Right renal cortex interstitium (tissue), 3 donors: ENCODE measurements around the gene PATL1. TPM values are rescaled to one million over a fixed set of nuclear protein-coding genes. Genes with fewer than 3 reads are reported as not detected.

ENCODE experiments used
- DNase-seq, 3 donors: peaks; one replicate each; pipeline ENCODE4 v3.0.0-alpha.2; 2013; ENCODE audit warnings: low read depth in 3 of 3, low spot score in 2 of 3
- polyA plus RNA-seq, 3 donors: library from polyadenylated mRNA; unstranded; fragments of 120-200 nt; gene quantifications; one replicate each; pipeline ENCODE4 v1.2.1, GENCODE V29; 2013; ENCODE audit not compliant: insufficient read length in 3 of 3

Gene PATL1
- polyA plus RNA-seq, 3 donors, result 41.4 to 45.8 (median 43.0) TPM

- no peak for DNase-seq
Measured at GRCh38 chr11:59616396-59616982, 52.3 kb downstream of the PATL1 start.

GRCh38 chr11:59615637-59616395 is 53.0 kb downstream of the PATL1 start, which contains the start of gene OSBP:
TSS of gene OSBP (minus strand) at chr11:59615774. CDS start at chr11:59615664, 110 bp downstream.
- DNase-seq, result peak; percentile 100

GRCh38 chr11:59615120-59615636 is 53.7 kb downstream of the PATL1 start:
- DNase-seq, result no peak

- DNase-seq, result no peak
Measured at GRCh38 chr11:59614277-59615119, 54.3 kb downstream of the PATL1 start.

GRCh38 chr11:59611570-59612565 is 57.0 kb downstream of the PATL1 start:
- no peak for DNase-seq

- no peak for DNase-seq
Measured at GRCh38 chr11:59610289-59610688, 58.5 kb downstream of the PATL1 start.

- DNase-seq, result no peak
Measured at GRCh38 chr11:59607703-59608454, 61.0 kb downstream of the PATL1 start.

- DNase-seq, result no peak
Measured at GRCh38 chr11:59602432-59602831, 66.4 kb downstream of the PATL1 start.

- no peak for DNase-seq
Measured at GRCh38 chr11:59601788-59602187, 67.0 kb downstream of the PATL1 start.

GRCh38 chr11:59600636-59601035 is 68.2 kb downstream of the PATL1 start:
- DNase-seq, result no peak

GRCh38 chr11:59600234-59600633 is 68.6 kb downstream of the PATL1 start:
- DNase-seq, result no peak

GRCh38 chr11:59598961-59599360 is 69.9 kb downstream of the PATL1 start:
- DNase-seq, result no peak

Other genes starting within 250 kb of the PATL1 start
- gene OR5A2, start 242.6 kb downstream of the PATL1 start, polyA plus RNA-seq, result not detected
- not detected for gene OR5A1, start 232.6 kb downstream of the PATL1 start, polyA plus RNA-seq
- not detected for gene OR4D6, start 212.1 kb downstream of the PATL1 start, polyA plus RNA-seq
- gene OR4D10, start 195.7 kb downstream of the PATL1 start, polyA plus RNA-seq, result not detected
- not detected for gene OR4D11, start 165.5 kb downstream of the PATL1 start, polyA plus RNA-seq
- under 1 TPM in 2 of 3 donors, not detected in 1; 0.04 TPM for gene OR4D9, start 157.5 kb downstream of the PATL1 start, polyA plus RNA-seq
- gene OSBP, start 53.3 kb downstream of the PATL1 start, polyA plus RNA-seq, result 10 to 100 TPM; 60.4 to 62.9 (median 62.5) TPM
- gene OR10V1, start 44.8 kb upstream of the PATL1 start, polyA plus RNA-seq, result not detected
- 10 to 100 TPM; 49.0 to 55.2 (median 52.6) TPM for gene STX3, start 86.3 kb upstream of the PATL1 start, polyA plus RNA-seq
- 10 to 100 TPM; 60.2 to 68.3 (median 62.8) TPM for gene MRPL16, start 141.7 kb upstream of the PATL1 start, polyA plus RNA-seq
- not detected for gene CBLIF, start 176.5 kb upstream of the PATL1 start, polyA plus RNA-seq
- gene TCN1, start 197.4 kb upstream of the PATL1 start, polyA plus RNA-seq, result not detected
- under 1 TPM in 1 of 3 donors, not detected in 2; 0.20 TPM for gene OOSP3, start 209.7 kb upstream of the PATL1 start, polyA plus RNA-seq